Ectodermal cell (in vitro differentiated cells): ENCODE results near the gene TPSD1.

Experiments
- H3K27ac ChIP-seq: 2 replicates; pipeline ENCODE4 v1.7.0; 2013; ENCODE audit warnings: mild to moderate bottlenecking, low read depth, low read length; ENCODE audit not compliant: insufficient read depth, poor library complexity, severe bottlenecking
- H3K27me3 ChIP-seq: 2 replicates; pipeline ENCODE4 v1.7.0; 2013; ENCODE audit warnings: mild to moderate bottlenecking, low read length; ENCODE audit not compliant: insufficient read depth, control insufficient read depth, poor library complexity, severe bottlenecking
- H3K36me3 ChIP-seq: one replicate; pipeline ENCODE4 v1.7.0; 2013; ENCODE audit warnings: low read length; ENCODE audit not compliant: control insufficient read depth, insufficient read depth
- H3K4me1 ChIP-seq: one replicate; pipeline ENCODE4 v1.7.0; 2013; ENCODE audit warnings: low read length; ENCODE audit not compliant: control insufficient read depth, insufficient read depth
- H3K4me3 ChIP-seq: 2 replicates; pipeline ENCODE4 v1.7.0; 2013; ENCODE audit warnings: low read depth, low read length, control low read depth; ENCODE audit not compliant: insufficient read depth
- H3K9me3 ChIP-seq: 2 replicates; pipeline ENCODE4 v1.7.0; 2013; ENCODE audit warnings: mild to moderate bottlenecking, low read length, moderate library complexity; ENCODE audit not compliant: control insufficient read depth
- WGBS, 2 experiments: methylation state at CpG; one replicate each; pipeline ENCODE4 v1.1.7; 2013; ENCODE audit warnings: missing lambda C conversion rate in 2 of 2; 5-methylcytosine and 5-hydroxymethylcytosine counted together

Gene TPSD1

GRCh38 chr16:1298406-1298805 lies 42.5 kb downstream of the TPSD1 start:
- Histone ChIP-seq H3K4me1 (peaks cover 5% of the 10 kb centered on the region), H3K36me3 (no peaks in the 10 kb centered on the region), H3K4me3 (no peak overlapping the region), H3K27me3 (peaks cover 7% of the 10 kb centered on the region), H3K9me3 (no peaks in the 10 kb centered on the region), H3K27ac (no peak overlapping the region)
- 91 to 93% methylated on average over 14 of the region's 14 CpGs for WGBS, 2 experiments

GRCh38 chr16:1299012-1299867 lies 43.4 kb downstream of the TPSD1 start:
- H3K36me3 ChIP-seq: no peaks in the 10 kb centered on the region
- H3K27ac ChIP-seq: no peak overlapping the region
- H3K4me1 ChIP-seq: peaks cover 5% of the 10 kb centered on the region
- H3K27me3 ChIP-seq: peaks cover 7% of the 10 kb centered on the region
- H3K9me3 ChIP-seq: no peaks in the 10 kb centered on the region
- WGBS, 2 experiments: 86 to 88% methylated on average over 31 of the region's 31 CpGs
- no peak overlapping the region for H3K4me3 ChIP-seq

GRCh38 chr16:1299868-1300203 lies 44.0 kb downstream of the TPSD1 start:
- no peak overlapping the region for H3K27ac ChIP-seq
- no peaks in the 10 kb centered on the region for H3K9me3 ChIP-seq
- 85 to 87% methylated on average over 12 of the region's 12 CpGs for WGBS, 2 experiments

GRCh38 chr16:1300664-1301476 lies 45.0 kb downstream of the TPSD1 start:
- Histone ChIP-seq H3K4me3 (no peak overlapping the region), H3K4me1 (peaks cover 5% of the 10 kb centered on the region), H3K27ac (no peak overlapping the region), H3K27me3 (peaks cover 7% of the 10 kb centered on the region), H3K36me3 (no peaks in the 10 kb centered on the region), H3K9me3 (no peaks in the 10 kb centered on the region)
- WGBS, 2 experiments: 29% methylated on average over 42 of the region's 42 CpGs

More at GRCh38 chr16:1299868-1300203, 44.0 kb downstream of the TPSD1 start:
- peaks cover 5% of the 10 kb centered on the region for H3K4me1 ChIP-seq
- peaks cover 7% of the 10 kb centered on the region for H3K27me3 ChIP-seq
- H3K4me3 ChIP-seq: no peak overlapping the region
- no peaks in the 10 kb centered on the region for H3K36me3 ChIP-seq

- Histone ChIP-seq H3K27me3 (peaks cover 7% of the 10 kb centered on the region), H3K4me1 (peaks cover 5% of the 10 kb centered on the region), H3K4me3 (no peak overlapping the region), H3K9me3 (no peaks in the 10 kb centered on the region), H3K36me3 (no peaks in the 10 kb centered on the region), H3K27ac (no peak overlapping the region)
- 87 to 88% methylated on average over 12 of the region's 12 CpGs for WGBS, 2 experiments
Measured at GRCh38 chr16:1301562-1301961, 45.7 kb downstream of the TPSD1 start.

GRCh38 chr16:1305823-1306222 lies 50.0 kb downstream of the TPSD1 start:
- no peak overlapping the region for H3K4me3 ChIP-seq
- WGBS, 2 experiments: 86 to 88% methylated on average over 12 of the region's 12 CpGs
- H3K4me1 ChIP-seq: peaks cover under 1% of the 10 kb centered on the region
- H3K27me3 ChIP-seq: no peaks in the 10 kb centered on the region
- H3K27ac ChIP-seq: no peak overlapping the region
- no peaks in the 10 kb centered on the region for H3K9me3 ChIP-seq
- H3K36me3 ChIP-seq: no peaks in the 10 kb centered on the region

DNA sequence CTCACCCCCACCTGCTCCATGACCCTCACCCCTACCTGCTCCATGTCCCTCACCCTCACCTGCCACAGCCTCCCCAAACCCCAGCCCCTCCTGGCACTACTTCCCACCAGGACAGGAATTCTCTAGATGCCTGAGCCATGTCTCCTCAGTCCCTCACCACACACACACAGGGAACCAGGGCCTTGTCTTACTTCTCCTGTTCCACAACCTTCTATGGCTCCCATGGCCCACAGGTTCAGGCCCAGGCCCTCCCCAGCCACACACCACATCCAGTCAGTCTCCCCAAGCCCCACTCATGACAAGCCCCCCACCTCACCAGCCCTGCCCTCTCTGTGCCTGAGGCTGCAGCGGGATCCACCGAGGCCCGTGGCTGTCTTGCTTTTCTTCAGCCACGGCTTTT lies 50.5 kb downstream of the TPSD1 start:
- Histone ChIP-seq H3K4me1 (peaks cover 2% of the 10 kb centered on the region), H3K36me3 (no peaks in the 10 kb centered on the region), H3K9me3 (no peaks in the 10 kb centered on the region), H3K4me3 (no peak overlapping the region), H3K27me3 (no peaks in the 10 kb centered on the region), H3K27ac (no peak overlapping the region)
- 69 to 70% methylated on average over 4 of the region's 4 CpGs for WGBS, 2 experiments

GRCh38 chr16:1308036-1308976 lies 52.4 kb downstream of the TPSD1 start:
- no peaks in the 10 kb centered on the region for H3K9me3 ChIP-seq
- 4 to 6% methylated on average over 42 of the region's 43 CpGs for WGBS, 2 experiments
- peaks cover 12% of the 10 kb centered on the region for H3K4me1 ChIP-seq
- H3K36me3 ChIP-seq: peaks cover 13% of the 10 kb centered on the region
- peak overlapping the region; percentile 100 for H3K27ac ChIP-seq
- no peaks in the 10 kb centered on the region for H3K27me3 ChIP-seq
- H3K4me3 ChIP-seq: peak overlapping the region; percentile 57
